ENCODE results near the gene CDH4.
A peak's percentile ranks its signal among the peaks of the same experiment; 100 is the strongest.
"Not testable (repeated sequence)": the region's sequence is repeated elsewhere in the genome, so short reads cannot be mapped to it uniquely, and the experiment has no call there.

CDH4 gene

GRCh38 chr20:61382194-61382593 lies 130.1 kb downstream of the CDH4 start:
- DNase-seq = no peak

- no peak for DNase-seq
Measured at GRCh38 chr20:61385296-61385695, 133.2 kb downstream of the CDH4 start.

DNA sequence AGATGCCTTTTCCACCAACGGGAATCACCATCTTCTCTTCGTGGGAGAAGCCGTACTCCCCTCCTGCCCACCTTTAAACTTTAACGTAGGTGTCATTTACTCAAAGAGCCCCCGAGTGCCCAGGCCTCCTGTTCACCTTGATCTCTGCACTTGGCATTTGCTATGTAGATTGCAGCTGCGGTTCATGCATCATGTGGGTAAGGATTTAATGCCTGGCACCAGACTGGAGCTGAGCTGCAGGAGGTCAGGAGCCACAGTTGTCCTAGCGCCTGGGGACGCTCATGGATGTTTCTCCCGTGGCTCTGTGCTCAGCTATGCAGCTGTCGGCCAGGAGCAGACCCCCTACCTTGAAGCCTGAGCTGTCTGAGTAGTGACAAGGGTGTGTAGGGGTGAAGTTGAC lies 133.7 kb downstream of the CDH4 start:
- DNase-seq = no peak

DNA sequence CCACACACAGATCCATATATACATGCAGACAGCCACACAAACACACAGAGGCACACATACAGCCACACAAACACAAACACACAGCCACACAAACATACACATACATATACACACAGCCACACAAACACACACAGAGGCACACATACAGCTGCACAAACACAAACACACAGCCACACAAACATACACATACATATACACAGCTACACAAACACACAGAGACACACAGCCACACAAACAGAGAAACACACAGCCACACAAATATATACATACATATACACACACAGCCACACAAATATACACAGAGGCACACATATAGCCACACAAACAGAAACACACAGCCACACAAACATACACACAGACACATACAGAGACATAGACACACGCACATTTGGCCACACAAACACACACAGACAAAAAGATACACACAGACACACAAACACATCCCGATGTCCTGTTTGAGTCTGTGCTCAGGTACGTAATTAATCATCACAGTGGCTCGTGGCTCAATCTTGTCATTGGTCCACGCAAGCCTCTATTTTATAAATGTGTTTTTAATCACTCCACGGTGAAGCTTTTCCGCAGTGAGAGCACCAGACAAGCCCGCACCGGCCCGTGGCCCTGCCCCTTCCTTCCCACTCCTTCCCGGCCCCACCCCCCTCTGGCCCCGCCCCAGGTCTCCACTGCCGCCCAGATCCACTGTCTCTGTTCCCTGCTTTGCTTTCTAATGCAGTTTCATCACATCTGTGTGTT lies 135.3 kb downstream of the CDH4 start:
- peak in 14 of 56 donors; percentile 4 to 30 (median 14) for DNase-seq

DNA sequence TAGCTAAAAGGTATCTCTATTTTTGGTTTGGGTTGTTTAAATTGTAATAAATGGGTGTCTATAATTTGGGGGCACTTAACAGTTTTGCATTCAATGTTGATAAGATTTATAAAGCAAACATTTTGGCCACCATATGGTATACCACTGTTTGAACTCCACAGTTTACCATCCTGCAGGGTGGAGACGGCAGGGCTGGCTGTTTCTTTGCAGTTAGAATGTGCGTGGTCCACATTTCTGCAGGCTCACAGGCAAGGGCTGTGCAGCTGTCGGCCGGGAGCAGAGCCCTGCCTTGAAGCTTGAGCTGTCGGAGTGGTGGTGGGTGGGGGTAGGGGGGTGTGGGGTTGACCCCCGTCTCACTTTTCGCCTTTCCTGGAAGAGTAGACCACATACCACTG lies 135.9 kb downstream of the CDH4 start:
- no peak for DNase-seq

- no peak for DNase-seq
Measured at GRCh38 chr20:61389077-61389476, 137.0 kb downstream of the CDH4 start.

DNA sequence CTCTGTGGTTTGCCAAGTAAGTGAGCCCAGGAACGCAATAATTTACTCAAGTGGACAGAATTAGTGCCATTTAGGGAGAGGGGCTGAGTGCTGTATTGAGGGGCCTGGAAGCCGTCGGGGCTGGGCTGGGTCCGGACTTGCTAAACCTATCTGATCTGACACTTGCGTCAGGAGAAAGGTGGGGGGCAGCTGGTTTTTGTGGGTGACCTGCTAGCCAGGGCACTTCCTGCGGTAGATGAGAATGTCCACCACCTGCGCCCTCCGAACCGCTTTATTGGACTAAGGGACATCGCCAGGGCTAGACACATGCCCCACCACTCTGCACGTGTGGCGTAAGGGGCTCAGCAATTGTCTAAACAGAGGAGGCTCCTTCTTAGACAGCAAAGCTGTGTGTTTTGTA lies 139.1 kb downstream of the CDH4 start:
- DNase-seq = no peak

DNA sequence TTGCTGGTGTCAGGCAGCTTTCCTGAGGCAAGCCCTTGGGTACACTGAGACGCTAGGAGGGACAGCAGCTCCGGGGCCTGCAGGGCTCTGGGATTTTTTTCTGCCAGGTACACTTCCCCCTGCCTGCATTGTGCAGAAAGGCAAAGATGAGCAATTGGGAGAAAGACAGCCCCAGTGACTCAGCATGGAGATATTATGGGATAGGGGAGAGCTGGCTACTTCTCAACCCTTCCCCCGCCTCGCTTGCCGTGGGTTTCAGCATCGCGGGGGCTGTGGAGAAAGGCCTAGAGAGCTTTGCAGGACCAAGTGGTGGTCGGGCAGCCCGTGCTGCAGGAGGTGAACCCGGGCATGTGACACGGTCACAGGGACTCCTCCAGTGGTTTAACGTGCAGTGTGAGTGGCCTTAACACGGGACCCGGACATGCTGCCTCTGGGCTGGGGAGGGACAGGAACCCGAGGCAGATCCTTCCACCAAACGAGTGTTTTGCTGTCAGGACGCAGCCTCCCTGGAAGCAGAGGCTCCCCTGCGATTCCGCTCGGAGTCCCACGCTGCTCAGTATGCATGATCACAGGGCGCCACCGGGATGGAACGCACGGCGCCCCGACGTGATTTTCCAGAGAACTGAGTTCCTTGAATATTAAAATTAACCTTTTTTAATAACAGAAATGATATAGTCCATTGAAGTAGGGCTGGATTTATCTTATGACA lies 139.9 kb downstream of the CDH4 start:
- DNase-seq = peak in 5 of 56 donors; percentile 7 to 61 (median 44)

DNA sequence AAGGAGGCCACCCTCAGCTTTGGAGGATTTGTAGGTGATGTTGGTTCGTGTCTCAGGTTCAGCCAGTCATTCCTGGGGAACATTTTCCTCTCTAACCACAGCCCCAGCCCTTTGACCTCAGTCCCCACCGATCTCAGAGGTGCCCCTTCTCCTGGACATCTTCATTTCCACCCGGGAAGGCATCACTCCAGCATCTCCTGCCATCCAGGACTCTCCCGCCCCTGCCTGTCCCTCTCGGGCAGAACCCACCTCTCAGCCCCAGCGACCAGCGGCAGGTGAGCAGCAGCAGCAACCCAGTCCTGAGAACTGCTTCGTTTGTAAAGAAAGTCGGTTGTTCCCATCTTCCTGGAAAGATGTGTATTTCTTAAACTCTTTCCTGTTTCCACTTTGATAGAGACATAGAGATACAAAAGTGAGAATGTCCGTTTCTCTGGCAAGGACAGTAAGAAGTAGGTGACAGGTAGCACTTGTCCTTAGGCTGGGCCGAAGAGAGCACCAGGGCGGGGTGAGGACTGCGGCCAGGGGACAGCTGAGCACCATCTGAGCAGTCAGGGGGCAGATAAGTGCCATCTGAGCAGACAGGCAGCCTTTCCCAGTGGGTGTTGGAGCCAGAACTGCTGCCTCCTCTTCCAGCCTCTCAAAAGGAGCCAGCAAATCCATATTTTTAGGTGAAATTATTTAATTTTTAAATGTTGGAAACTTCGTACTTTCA lies 142.2 kb downstream of the CDH4 start:
- DNase-seq = no peak

DNA sequence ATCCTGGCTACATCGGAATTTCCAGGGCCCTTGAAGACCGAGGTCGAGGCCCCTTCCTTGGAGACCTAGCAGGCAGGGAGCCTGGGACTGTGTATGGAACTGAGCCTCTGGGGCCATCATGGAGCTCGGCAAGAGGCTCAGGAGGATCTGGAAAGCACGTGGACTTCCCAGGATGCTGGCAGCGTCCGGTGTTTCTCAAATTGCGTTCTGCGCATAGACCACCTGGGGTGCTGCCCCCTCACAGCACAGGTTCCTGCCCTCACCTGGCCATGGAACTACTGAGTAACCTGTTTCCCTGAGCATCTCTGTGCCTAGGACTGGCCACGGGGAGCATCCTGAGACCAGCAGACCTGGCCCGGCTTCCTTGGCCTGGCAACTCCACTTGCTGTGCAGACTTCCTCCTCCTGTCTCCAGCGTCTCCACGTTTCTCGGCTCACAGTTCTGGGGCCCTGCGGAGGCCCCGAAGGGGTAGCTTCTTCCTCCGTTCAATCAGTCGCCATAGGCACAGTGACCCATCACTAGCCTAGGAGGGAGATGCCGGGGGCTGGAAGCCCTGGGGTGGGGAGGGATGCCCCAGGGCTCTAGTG lies 144.3 kb downstream of the CDH4 start:
- DNase-seq = no peak

- DNase-seq = no peak
Measured at GRCh38 chr20:61397146-61397545, 145.1 kb downstream of the CDH4 start.

- DNase-seq = no peak
Measured at GRCh38 chr20:61397790-61398189, 145.7 kb downstream of the CDH4 start.

DNA sequence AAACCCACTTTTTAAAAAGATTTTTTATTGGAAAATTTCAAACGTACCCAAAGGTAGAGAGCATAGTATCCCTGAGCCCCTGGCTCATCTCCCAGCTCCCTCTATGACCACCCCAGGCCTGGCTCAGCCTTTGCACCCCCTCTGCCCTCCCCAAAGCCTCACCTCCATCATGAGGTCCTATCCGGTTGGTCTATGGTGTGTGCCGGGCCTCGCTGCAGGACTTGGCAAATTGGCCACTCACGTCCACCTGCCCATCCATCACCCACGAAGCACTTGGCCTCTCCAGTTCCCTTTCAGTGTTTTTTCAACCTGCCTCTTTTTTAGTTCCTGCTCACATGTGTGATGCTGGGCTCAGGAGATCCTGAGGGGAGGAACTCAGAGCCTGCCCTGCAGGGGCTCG lies 147.4 kb downstream of the CDH4 start:
- no peak for DNase-seq

- no peak for DNase-seq
Measured at GRCh38 chr20:61400499-61400898, 148.4 kb downstream of the CDH4 start.

GRCh38 chr20:61404303-61404702 lies 152.2 kb downstream of the CDH4 start:
- no peak for DNase-seq

DNA sequence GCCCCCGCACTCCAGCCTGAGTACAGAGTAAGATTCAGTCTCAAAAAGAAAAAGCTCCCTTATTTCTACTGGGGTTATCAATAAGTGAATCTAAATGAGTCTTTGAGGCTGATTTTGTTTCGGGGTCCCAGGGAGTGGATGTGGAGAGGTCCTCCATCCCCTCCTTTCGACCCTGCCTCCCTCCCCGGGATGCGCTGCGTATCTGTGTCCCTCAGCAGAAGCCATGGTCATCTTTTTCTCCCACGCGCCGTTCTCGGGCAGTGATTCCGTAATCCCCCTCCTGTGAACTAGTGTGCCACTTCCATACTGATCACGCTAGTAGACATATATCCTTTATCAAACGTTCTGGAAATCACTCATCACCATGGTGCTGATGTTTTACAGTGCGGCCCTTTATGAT lies 152.9 kb downstream of the CDH4 start:
- DNase-seq = no peak

GRCh38 chr20:61406773-61407172 lies 154.7 kb downstream of the CDH4 start:
- DNase-seq = not testable (repeated sequence)

- DNase-seq = no peak
Measured at GRCh38 chr20:61407561-61407960, 155.5 kb downstream of the CDH4 start.

- no peak for DNase-seq
Measured at GRCh38 chr20:61408951-61409740, 157.1 kb downstream of the CDH4 start.

DNA sequence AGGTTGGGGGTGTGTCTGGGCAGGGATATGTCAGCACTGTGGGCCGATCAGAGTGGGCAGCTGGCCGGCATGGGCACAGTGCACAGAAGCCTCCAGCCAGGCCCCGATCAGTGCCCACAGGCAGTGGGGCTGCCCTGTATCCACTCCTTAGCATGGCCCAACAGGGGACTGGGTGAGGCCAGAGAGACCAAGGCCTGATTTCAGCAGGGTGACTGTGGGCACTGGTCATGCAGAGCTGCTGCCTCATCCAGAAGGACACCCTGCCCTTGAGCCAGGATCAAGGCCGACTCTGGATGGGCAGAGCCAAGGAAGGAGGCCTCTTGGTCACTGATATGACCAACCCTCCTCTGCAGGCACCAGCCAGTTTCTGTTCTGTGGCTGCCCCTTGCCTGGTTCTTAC lies 159.7 kb downstream of the CDH4 start:
- no peak for DNase-seq

GRCh38 chr20:61413752-61414151 lies 161.7 kb downstream of the CDH4 start:
- no peak for DNase-seq

All from amygdala (tissue), 56 donors.